Body of pancreas (tissue), 4 donors: ENCODE results near the gene TNS3.

Experiments
- CTCF ChIP-seq, 7 experiments: fragments of 450-650 bp in 4 of 7; fragments of 200-600 bp in 3 of 7; sonication (generic) in 3 of 7; IDR thresholded peaks; one replicate each; pipeline ENCODE4 v1.5.1; 2016 to 2019; ENCODE audit warnings: antibody characterized with exemption in 7 of 7
- POLR2A ChIP-seq, 3 donors: fragments of 450-650 bp; IDR thresholded peaks; one replicate each; pipeline ENCODE4 v1.6.1; 2016; ENCODE audit warnings: antibody characterized with exemption in 3 of 3, mild to moderate bottlenecking in 2 of 3

GRCh38 chr7:47520406-47520805 lies 61.5 kb downstream of the TNS3 start:
- no peak for TF ChIP-seq POLR2A (IDR thresholded peaks at IDR 0.05)
- no peak for TF ChIP-seq CTCF (IDR thresholded peaks at IDR 0.05)
